ENCODE measurements around the gene ACP4.

The ACP4 gene

GRCh38 chr19:50835103-50835784 lies 45.0 kb downstream of the ACP4 start:
- peak; percentile 22 for DNase-seq
- in situ Hi-C loops (cut with HindIII; ENCODE audit: low pct_ligation_motif_present, low pct_unique_long_range_greater_than_20kb, low sequenced_read_pairs) = no loop called here

GRCh38 chr19:50835785-50836542 lies 45.7 kb downstream of the ACP4 start:
- peak; percentile 76 for DNase-seq
- in situ Hi-C loops (cut with HindIII; ENCODE audit: low pct_ligation_motif_present, low pct_unique_long_range_greater_than_20kb, low sequenced_read_pairs) = no loop called here

GRCh38 chr19:50836543-50837195 lies 46.5 kb downstream of the ACP4 start:
- DNase-seq = no peak
- in situ Hi-C loops (cut with HindIII; ENCODE audit: low pct_ligation_motif_present, low pct_unique_long_range_greater_than_20kb, low sequenced_read_pairs) = no loop called here

- no peak for DNase-seq
- in situ Hi-C loops (cut with HindIII; ENCODE audit: low pct_ligation_motif_present, low pct_unique_long_range_greater_than_20kb, low sequenced_read_pairs) = no loop called here
Observed at GRCh38 chr19:50837300-50837699, 47.1 kb downstream of the ACP4 start.

GRCh38 chr19:50838239-50838638 lies 48.0 kb downstream of the ACP4 start:
- in situ Hi-C loops (cut with HindIII; ENCODE audit: low pct_ligation_motif_present, low pct_unique_long_range_greater_than_20kb, low sequenced_read_pairs) = no loop called here
- peak; percentile 33 for DNase-seq

GRCh38 chr19:50839712-50840655 lies 49.8 kb downstream of the ACP4 start:
- no peak for DNase-seq
- in situ Hi-C loops (cut with HindIII; ENCODE audit: low pct_ligation_motif_present, low pct_unique_long_range_greater_than_20kb, low sequenced_read_pairs) = no loop called here

- no peak for DNase-seq
- in situ Hi-C loops (cut with HindIII; ENCODE audit: low pct_ligation_motif_present, low pct_unique_long_range_greater_than_20kb, low sequenced_read_pairs) = no loop called here
Observed at GRCh38 chr19:50842130-50842529, 51.9 kb downstream of the ACP4 start.

- no peak for DNase-seq
- in situ Hi-C loops (cut with HindIII; ENCODE audit: low pct_ligation_motif_present, low pct_unique_long_range_greater_than_20kb, low sequenced_read_pairs) = no loop called here
Observed at GRCh38 chr19:50843205-50843604, 53.0 kb downstream of the ACP4 start.

GRCh38 chr19:50843701-50844221 lies 53.5 kb downstream of the ACP4 start:
- in situ Hi-C loops (cut with HindIII; ENCODE audit: low pct_ligation_motif_present, low pct_unique_long_range_greater_than_20kb, low sequenced_read_pairs) = no loop called here
- DNase-seq = no peak

- in situ Hi-C loops (cut with HindIII; ENCODE audit: low pct_ligation_motif_present, low pct_unique_long_range_greater_than_20kb, low sequenced_read_pairs) = no loop called here
- DNase-seq = no peak
Observed at GRCh38 chr19:50844296-50844935, 54.2 kb downstream of the ACP4 start.

Data from ACHN (cell line).